ENCODE data around the gene NHP2. TPM values are rescaled to one million over a fixed set of nuclear protein-coding genes. Genes with fewer than 3 reads are reported as not detected.
A peak's percentile ranks its signal among the peaks of the same experiment; 100 is the strongest.
"Not testable (repeated sequence)": the region's sequence is repeated elsewhere in the genome, so short reads cannot be mapped to it uniquely, and the experiment has no call there.

Gene NHP2
- 167 TPM for polyA plus RNA-seq (2013, experiment 1 of 2)
- polyA plus RNA-seq (2013, experiment 2 of 2): 149 TPM

DNA sequence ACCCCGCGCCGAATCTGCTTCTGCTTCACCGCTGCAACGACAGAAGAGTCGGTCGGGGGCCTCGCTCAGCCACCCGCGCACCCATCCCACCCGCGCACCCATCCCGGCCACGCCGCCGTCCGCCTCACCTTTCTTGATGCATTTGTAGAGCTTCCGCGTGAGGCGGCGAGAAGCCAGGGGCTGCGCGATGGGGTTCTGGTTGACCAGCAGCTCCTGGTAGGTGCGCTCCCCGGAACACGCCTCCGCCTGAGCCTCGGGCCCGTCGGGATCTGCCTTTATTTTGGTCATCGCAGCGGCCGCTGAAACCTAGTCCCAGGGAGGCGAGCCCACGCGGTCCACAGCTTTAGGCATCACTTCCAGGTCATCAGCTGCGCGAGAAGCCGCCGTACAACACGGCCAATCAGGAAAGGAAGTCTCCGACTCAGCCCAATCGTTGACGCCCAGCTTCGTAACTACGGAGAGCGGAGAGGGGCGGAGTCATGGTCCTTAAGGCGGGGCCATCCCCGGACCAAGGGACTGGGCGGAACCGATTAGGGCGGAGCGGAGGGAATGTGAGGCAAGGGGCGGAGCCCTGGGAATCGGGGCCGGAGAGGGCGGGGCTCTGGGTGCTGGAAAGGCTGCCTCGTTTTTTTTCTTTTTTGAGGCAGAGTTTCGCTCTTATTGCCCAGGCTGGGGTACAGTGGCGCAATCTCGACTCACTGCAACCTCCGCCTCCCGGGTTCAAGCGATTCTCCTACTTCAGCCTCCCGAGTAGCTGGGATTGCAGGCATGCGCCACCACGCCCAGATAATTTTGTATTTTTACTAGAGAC is at the start of gene NHP2:
TSS of gene NHP2 (minus strand) at position 356 of the 811 bp plus-strand sequence. CDS start at position 288, 68 bp downstream.
- H3K27ac ChIP-seq (ENCODE audit: low read depth, low read length, severe bottlenecking): peak within 1 kb of the TSS; percentile 49
- peaks cover 8% of the 10 kb centered on the region for H3K4me1 ChIP-seq (ENCODE audit: control insufficient read depth, insufficient read depth, low read length, poor library complexity, severe bottlenecking)
- H3K4me3 ChIP-seq (ENCODE audit: extremely low read depth, insufficient read depth, low read length, poor library complexity, severe bottlenecking): peak within 1 kb of the TSS; percentile 82
- H3K36me3 ChIP-seq (ENCODE audit: control insufficient read depth, insufficient read depth, low read length): peaks cover 36% of the 10 kb centered on the region
- WGBS, 2 experiments (ENCODE audit: insufficient coverage in 2 of 2): 3 to 5% methylated on average over 51 to 58 of the region's 68 CpGs
- no peaks in the 10 kb centered on the region for H3K9me3 ChIP-seq (ENCODE audit: control insufficient read depth, low read length)

DNA sequence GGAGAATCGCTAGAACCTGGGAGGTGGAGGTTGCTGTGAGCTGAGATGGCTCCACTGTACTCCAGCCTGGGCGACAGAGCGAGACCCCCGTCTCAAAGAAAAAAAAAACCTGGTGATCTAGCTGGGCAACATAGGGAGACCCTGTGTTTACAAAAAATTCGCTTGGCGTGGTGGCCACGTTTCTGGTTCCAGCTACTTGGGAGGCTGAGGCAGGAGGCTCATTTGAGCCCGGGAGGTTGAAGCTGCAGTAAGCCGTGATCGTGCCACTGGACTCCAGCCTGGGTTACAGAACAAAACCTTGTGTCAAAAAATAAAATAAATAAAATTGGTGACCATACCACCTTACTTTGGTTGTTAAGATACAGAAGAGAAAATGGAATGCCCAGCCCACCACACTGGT is 48.9 kb upstream of the NHP2 start:
- H3K36me3 ChIP-seq (ENCODE audit: control insufficient read depth, insufficient read depth, low read length): peaks cover 22% of the 10 kb centered on the region
- no peaks in the 10 kb centered on the region for H3K9me3 ChIP-seq (ENCODE audit: control insufficient read depth, low read length)
- no peak overlapping the region for H3K27ac ChIP-seq (ENCODE audit: low read depth, low read length, severe bottlenecking)
- 89 to 94% methylated on average over 8 of the region's 10 CpGs for WGBS, 2 experiments (ENCODE audit: insufficient coverage in 2 of 2)
- H3K4me1 ChIP-seq (ENCODE audit: control insufficient read depth, insufficient read depth, low read length, poor library complexity, severe bottlenecking): peaks cover 15% of the 10 kb centered on the region
- no peak overlapping the region for H3K4me3 ChIP-seq (ENCODE audit: extremely low read depth, insufficient read depth, low read length, poor library complexity, severe bottlenecking)

DNA sequence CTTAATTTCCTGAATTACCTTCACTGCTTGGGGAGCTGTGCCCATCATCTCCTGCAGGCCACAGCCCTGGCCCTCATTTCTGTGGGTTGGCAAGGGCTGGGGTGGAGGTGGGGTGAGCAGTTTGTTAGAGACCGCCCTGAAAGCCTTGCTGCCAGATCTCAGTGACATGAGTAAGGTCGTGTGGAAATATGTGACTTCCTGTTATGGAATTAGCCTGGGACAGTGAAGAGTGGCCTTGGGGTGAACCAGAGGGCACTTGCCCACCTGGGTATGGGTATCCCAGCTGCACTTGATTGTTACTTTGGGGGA is 48.2 kb upstream of the NHP2 start:
- H3K27ac ChIP-seq (ENCODE audit: low read depth, low read length, severe bottlenecking): no peak overlapping the region
- 81 to 83% methylated on average over 2 of the region's 2 CpGs for WGBS, 2 experiments (ENCODE audit: insufficient coverage in 2 of 2)

DNA sequence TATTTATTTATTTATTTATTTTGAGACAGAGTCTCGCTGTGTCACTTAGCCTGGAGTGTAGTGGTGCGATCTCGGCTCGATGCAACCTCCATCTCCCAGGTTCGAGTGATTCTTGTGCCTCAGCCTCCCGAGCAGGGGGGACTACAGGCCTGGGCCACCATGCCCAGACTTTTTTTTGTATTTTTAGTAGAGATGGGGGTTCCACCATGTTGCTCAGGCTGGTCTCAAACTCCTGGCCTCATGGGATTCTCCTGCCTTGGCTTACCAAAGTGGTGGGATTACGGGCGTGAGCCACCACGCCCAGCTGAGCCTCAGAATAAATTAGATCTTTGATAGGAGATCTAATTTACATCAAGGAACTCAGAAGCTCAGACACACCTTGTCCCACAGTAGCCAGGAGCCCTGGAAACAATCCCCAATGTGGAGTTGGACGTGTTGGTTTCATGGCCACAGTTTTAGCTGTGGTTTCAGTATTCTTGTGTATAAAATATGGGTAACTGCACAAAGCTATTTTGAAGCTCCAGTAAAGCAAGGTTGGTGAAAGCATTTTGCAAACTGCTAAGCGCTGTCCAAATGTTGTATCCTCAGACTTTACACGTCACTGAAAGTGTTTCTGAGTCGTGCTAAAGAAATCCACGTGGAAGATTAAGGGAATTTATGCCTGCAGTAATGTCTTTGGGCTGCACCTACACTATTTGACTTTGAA is 47.7 kb upstream of the NHP2 start:
- Histone ChIP-seq H3K27ac (ENCODE audit: low read depth, low read length, severe bottlenecking) (no peak overlapping the region), H3K9me3 (ENCODE audit: control insufficient read depth, low read length) (no peaks in the 10 kb centered on the region), H3K36me3 (ENCODE audit: control insufficient read depth, insufficient read depth, low read length) (peaks cover 11% of the 10 kb centered on the region), H3K4me3 (ENCODE audit: extremely low read depth, insufficient read depth, low read length, poor library complexity, severe bottlenecking) (no peak overlapping the region), H3K4me1 (ENCODE audit: control insufficient read depth, insufficient read depth, low read length, poor library complexity, severe bottlenecking) (peaks cover 6% of the 10 kb centered on the region)
- 96 to 99% methylated on average over 10 to 11 of the region's 14 CpGs for WGBS, 2 experiments (ENCODE audit: insufficient coverage in 2 of 2)

More for the DNA sequence above, 48.2 kb upstream of the NHP2 start:
- peaks cover 11% of the 10 kb centered on the region for H3K4me1 ChIP-seq (ENCODE audit: control insufficient read depth, insufficient read depth, low read length, poor library complexity, severe bottlenecking)
- H3K9me3 ChIP-seq (ENCODE audit: control insufficient read depth, low read length): no peaks in the 10 kb centered on the region
- peaks cover 16% of the 10 kb centered on the region for H3K36me3 ChIP-seq (ENCODE audit: control insufficient read depth, insufficient read depth, low read length)
- no peak overlapping the region for H3K4me3 ChIP-seq (ENCODE audit: extremely low read depth, insufficient read depth, low read length, poor library complexity, severe bottlenecking)

DNA sequence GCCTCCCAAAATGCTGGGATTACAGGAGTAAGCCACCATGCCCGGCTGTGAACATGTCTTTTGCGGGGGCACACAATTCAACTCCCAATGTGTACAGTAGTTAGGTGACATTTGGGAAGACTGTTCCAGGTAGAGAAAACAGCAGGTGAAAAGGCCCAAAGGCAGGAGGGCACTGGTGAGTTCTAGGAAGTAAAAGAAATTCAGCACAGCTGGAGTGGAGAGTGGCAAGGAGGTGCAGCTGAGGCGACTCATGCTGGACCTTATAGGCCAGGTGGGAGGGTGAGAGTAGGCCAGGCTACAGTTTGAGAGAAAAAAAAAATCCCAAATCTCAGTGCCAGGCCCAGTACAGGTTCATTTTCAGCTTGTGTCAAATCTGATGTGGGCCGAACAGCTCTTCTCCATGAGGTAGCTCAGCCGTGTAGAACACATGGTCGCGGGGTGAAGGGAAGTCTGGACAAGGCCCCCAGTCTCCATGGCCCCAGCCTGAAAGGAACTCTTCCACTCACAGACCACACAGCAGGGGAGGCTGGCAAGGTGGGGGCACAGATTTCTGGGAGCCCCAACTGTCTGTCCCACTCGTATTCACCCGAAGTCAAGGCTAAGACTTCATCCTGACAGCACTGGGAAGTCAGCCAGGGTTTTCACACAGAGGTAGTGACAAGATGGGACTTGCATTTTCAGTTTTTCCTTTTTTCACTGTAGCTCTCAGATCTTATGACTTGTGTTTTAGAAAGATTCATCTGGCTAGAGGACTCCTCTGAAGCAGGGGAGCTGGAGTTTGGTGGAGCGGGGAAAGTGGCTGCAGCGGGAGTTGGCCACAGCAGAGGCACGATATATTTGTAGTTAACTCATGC is 46.1 kb upstream of the NHP2 start:
- 87 to 88% methylated on average over 7 to 10 of the region's 12 CpGs for WGBS, 2 experiments (ENCODE audit: insufficient coverage in 2 of 2)
- Histone ChIP-seq H3K36me3 (ENCODE audit: control insufficient read depth, insufficient read depth, low read length) (no peaks in the 10 kb centered on the region), H3K4me1 (ENCODE audit: control insufficient read depth, insufficient read depth, low read length, poor library complexity, severe bottlenecking) (no peaks in the 10 kb centered on the region), H3K4me3 (ENCODE audit: extremely low read depth, insufficient read depth, low read length, poor library complexity, severe bottlenecking) (no peak overlapping the region), H3K27ac (ENCODE audit: low read depth, low read length, severe bottlenecking) (no peak overlapping the region), H3K9me3 (ENCODE audit: control insufficient read depth, low read length) (no peaks in the 10 kb centered on the region)

DNA sequence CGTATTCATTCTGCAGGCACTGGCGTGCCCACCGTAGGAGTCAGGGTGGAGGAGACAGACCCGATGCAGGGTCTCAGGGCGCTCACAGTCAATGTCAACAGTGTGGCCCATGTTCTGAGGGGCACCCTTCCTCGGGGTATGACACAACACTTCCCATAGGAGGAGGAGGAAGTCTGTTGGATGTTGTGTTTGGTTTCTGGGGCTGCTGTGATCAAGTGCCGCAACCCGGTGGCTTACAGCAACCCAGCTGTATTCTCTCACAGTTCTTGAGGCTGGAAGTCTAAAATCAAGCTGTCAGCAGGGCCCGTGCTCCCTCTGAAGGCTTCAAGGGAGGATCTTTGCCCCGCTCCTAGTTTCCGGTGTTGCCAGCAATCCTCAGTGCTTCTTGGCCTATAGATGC is 45.0 kb upstream of the NHP2 start:
- no peaks in the 10 kb centered on the region for H3K9me3 ChIP-seq (ENCODE audit: control insufficient read depth, low read length)
- 91 to 94% methylated on average over 5 to 10 of the region's 11 CpGs for WGBS, 2 experiments (ENCODE audit: insufficient coverage in 2 of 2)
- no peak overlapping the region for H3K4me3 ChIP-seq (ENCODE audit: extremely low read depth, insufficient read depth, low read length, poor library complexity, severe bottlenecking)
- no peaks in the 10 kb centered on the region for H3K36me3 ChIP-seq (ENCODE audit: control insufficient read depth, insufficient read depth, low read length)
- H3K27ac ChIP-seq (ENCODE audit: low read depth, low read length, severe bottlenecking): no peak overlapping the region
- no peaks in the 10 kb centered on the region for H3K4me1 ChIP-seq (ENCODE audit: control insufficient read depth, insufficient read depth, low read length, poor library complexity, severe bottlenecking)

DNA sequence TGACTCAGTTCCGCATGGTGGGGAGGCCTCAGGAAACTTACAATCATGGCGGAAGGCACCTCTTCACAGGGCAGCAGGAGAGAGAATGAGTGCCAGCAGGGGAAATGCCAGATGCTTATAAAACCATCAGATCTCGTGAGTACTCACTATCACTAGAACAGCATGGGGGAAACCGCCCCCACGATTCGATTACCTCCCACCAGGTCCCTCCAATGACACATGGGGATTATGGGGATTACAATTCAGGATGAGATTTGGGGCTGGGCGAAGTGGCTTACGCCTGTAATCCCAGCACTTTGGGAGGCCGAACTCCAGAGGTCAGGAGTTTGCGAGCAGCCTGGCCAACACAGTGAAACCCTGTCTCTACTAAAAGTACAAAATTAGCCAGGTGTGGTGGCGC is 44.5 kb upstream of the NHP2 start:
- H3K4me1 ChIP-seq (ENCODE audit: control insufficient read depth, insufficient read depth, low read length, poor library complexity, severe bottlenecking); H3K4me3 ChIP-seq (ENCODE audit: extremely low read depth, insufficient read depth, low read length, poor library complexity, severe bottlenecking); H3K27ac ChIP-seq (ENCODE audit: low read depth, low read length, severe bottlenecking); H3K36me3 ChIP-seq (ENCODE audit: control insufficient read depth, insufficient read depth, low read length); H3K9me3 ChIP-seq (ENCODE audit: control insufficient read depth, low read length): not testable (repeated sequence)
- 80 to 86% methylated on average over 7 to 9 of the region's 11 CpGs for WGBS, 2 experiments (ENCODE audit: insufficient coverage in 2 of 2)

DNA sequence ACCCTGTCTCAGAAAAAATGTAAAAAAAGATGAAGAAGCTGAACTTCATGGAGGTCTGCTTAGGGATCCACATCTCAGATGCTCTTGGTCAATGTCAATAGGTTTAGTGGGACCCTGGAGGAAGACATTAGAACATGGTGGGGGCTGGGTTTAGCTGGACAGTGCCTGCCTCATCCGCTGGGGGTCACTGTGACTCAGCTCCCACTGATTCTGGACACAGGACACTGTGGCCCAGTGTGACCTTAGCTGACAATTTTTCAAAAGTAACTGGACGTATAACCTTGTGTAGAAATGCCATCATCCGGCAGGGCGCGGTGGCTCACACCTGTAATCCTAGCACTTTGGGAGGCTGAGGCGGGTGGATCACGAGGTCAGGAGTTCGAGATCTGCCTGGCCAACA is 43.3 kb upstream of the NHP2 start:
- Histone ChIP-seq H3K27ac (ENCODE audit: low read depth, low read length, severe bottlenecking) (no peak overlapping the region), H3K36me3 (ENCODE audit: control insufficient read depth, insufficient read depth, low read length) (no peaks in the 10 kb centered on the region), H3K4me1 (ENCODE audit: control insufficient read depth, insufficient read depth, low read length, poor library complexity, severe bottlenecking) (no peaks in the 10 kb centered on the region), H3K9me3 (ENCODE audit: control insufficient read depth, low read length) (no peaks in the 10 kb centered on the region), H3K4me3 (ENCODE audit: extremely low read depth, insufficient read depth, low read length, poor library complexity, severe bottlenecking) (no peak overlapping the region)
- 80 to 90% methylated on average over 8 of the region's 8 CpGs for WGBS, 2 experiments (ENCODE audit: insufficient coverage in 2 of 2)

DNA sequence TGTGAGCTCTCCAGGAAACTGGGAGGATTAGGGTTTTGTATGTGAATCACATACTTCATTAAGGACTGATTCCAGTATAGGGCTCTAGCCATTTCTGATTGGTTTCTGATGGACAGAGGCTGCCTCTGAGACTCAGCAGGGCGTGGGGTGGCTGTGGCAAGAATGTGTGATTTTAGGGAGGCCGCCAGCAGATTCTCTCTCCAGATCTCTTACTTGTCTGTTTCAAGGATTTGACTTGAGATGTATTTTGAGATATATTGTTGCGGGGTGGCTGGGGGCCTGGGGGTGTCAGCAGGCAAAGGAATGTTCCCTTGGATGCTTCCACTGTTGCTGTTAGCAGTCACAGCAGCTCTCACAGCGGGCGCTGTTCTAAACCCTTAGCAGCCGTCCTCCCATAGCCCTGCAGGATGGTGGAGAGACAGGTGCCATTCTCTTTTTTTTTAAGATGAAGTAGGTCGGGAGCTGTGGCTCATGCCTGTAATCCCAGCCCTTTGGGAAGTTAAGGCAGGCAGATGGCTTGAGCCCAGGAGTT is 42.7 kb upstream of the NHP2 start:
- Histone ChIP-seq H3K36me3 (ENCODE audit: control insufficient read depth, insufficient read depth, low read length) (no peaks in the 10 kb centered on the region), H3K4me1 (ENCODE audit: control insufficient read depth, insufficient read depth, low read length, poor library complexity, severe bottlenecking) (no peaks in the 10 kb centered on the region), H3K9me3 (ENCODE audit: control insufficient read depth, low read length) (no peaks in the 10 kb centered on the region), H3K4me3 (ENCODE audit: extremely low read depth, insufficient read depth, low read length, poor library complexity, severe bottlenecking) (no peak overlapping the region), H3K27ac (ENCODE audit: low read depth, low read length, severe bottlenecking) (no peak overlapping the region)
- 77 to 83% methylated on average over 6 to 7 of the region's 7 CpGs for WGBS, 2 experiments (ENCODE audit: insufficient coverage in 2 of 2)

DNA sequence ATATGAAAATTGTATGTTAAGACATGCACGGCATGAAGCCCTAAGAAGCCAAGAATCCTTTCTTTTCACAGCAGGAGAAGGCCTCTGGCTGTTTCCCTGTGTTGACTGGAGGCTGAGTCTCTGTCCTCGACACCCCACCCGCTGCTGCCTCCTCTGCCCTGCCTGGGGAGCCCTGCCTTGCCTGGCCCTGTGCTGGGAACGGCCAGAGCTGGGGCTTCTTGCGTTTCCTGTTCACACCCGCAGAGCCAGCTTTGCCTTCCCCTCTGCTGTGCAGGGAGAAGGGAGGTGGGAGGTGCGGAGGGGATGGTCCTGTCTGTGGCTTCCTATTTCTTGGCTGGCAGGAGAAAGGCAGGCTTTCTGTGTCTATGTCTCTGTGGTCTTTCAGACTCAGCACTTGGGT is 40.3 kb upstream of the NHP2 start:
- no peaks in the 10 kb centered on the region for H3K4me1 ChIP-seq (ENCODE audit: control insufficient read depth, insufficient read depth, low read length, poor library complexity, severe bottlenecking)
- H3K4me3 ChIP-seq (ENCODE audit: extremely low read depth, insufficient read depth, low read length, poor library complexity, severe bottlenecking): no peak overlapping the region
- H3K9me3 ChIP-seq (ENCODE audit: control insufficient read depth, low read length): no peaks in the 10 kb centered on the region
- no peak overlapping the region for H3K27ac ChIP-seq (ENCODE audit: low read depth, low read length, severe bottlenecking)
- H3K36me3 ChIP-seq (ENCODE audit: control insufficient read depth, insufficient read depth, low read length): no peaks in the 10 kb centered on the region
- WGBS, 2 experiments (ENCODE audit: insufficient coverage in 2 of 2): 53 to 59% methylated on average over 6 to 7 of the region's 7 CpGs
